Thyroid gland (tissue), 4 donors: Measurements from ENCODE around the gene TRIM8. TPM values are rescaled to one million over a fixed set of nuclear protein-coding genes. Genes with fewer than 3 reads are reported as not detected.

Source experiments
- DNase-seq, 2 donors: peaks; one replicate each; pipeline ENCODE4 v3.0.0-alpha.2; 2019
- H3K27ac ChIP-seq, 3 donors: fragments of 200-600 bp; sonication (generic); 1 replicate in 2 of 3; 2 replicates in 1 of 3; pipeline ENCODE4 v1.5.1; 2016 to 2019; ENCODE audit warnings: mild to moderate bottlenecking in 1 of 3, moderate library complexity in 1 of 3
- H3K27me3 ChIP-seq: fragments of 200-600 bp; sonication (generic); one replicate; pipeline ENCODE4 v1.5.1; 2019
- H3K36me3 ChIP-seq, 2 donors: fragments of 200-600 bp; sonication (generic); one replicate each; pipeline ENCODE4 v1.5.1; 2016 to 2019
- H3K4me1 ChIP-seq, 2 donors: fragments of 200-600 bp; sonication (generic); one replicate each; pipeline ENCODE4 v1.5.1; 2017 to 2019
- H3K4me3 ChIP-seq, 3 donors: fragments of 200-600 bp; sonication (generic); replicated peaks in 1 of 3; 1 replicate in 2 of 3; 2 replicates in 1 of 3; pipeline ENCODE4 v1.5.1; 2016; ENCODE audit warnings: mild to moderate bottlenecking in 1 of 3
- H3K9me3 ChIP-seq: fragments of 200-600 bp; sonication (generic); one replicate; pipeline ENCODE4 v1.5.1; 2017
- CTCF ChIP-seq, 6 experiments: fragments of 200-600 bp in 3 of 6; fragments of 450-650 bp in 3 of 6; sonication (generic) in 3 of 6; IDR thresholded peaks; one replicate each; pipeline ENCODE4 v1.5.1; 2016 to 2019; ENCODE audit warnings: antibody characterized with exemption in 6 of 6, mild to moderate bottlenecking in 2 of 6, inconsistent platforms in 1 of 6, moderate library complexity in 1 of 6
- POLR2A ChIP-seq, 2 donors: fragments of 450-650 bp; IDR thresholded peaks; one replicate each; pipeline ENCODE4 v1.6.1; 2017; ENCODE audit warnings: antibody characterized with exemption in 2 of 2, mild to moderate bottlenecking in 2 of 2, moderate library complexity in 1 of 2
- WGBS, 2 donors: methylation state at CpG; one replicate each; pipeline ENCODE4 v1.1.5; 2017; 5-methylcytosine and 5-hydroxymethylcytosine counted together
- intact Hi-C: fragments of 100-400 bp; cut with DNase I; formaldehyde crosslinking; loops from one replicate; pipeline ENCODE4 v1.15.1; 2023
- total RNA-seq, 4 donors: library from RNA; depleted of rRNA; stranded (reverse); fragments of >200 nt; gene quantifications; one replicate each; pipeline ENCODE4 v1.2.3, GENCODE V29; 2016

Gene TRIM8
- total RNA-seq, 4 donors from 2014 or later: 138 to 187 (median 162) TPM

- intact Hi-C loops: no loop called here
- TF ChIP-seq POLR2A (IDR thresholded peaks at IDR 0.05) (no peak), CTCF (IDR thresholded peaks at IDR 0.05) (no peak)
- 88 to 93% methylated on average over 2 of the region's 2 CpGs for WGBS, 2 donors
- no peak for DNase-seq
- H3K9me3 ChIP-seq: no peaks in the 10 kb centered on the region
- H3K36me3 ChIP-seq: peaks cover 9 to 17% of the 10 kb centered on the region in 2 donors
- peaks cover 0 to 5% of the 10 kb centered on the region in 2 donors for H3K4me1 ChIP-seq
- H3K4me3 ChIP-seq: no peak overlapping the region
- H3K27me3 ChIP-seq: no peaks in the 10 kb centered on the region
- no peak overlapping the region for H3K27ac ChIP-seq
Measured at GRCh38 chr10:102698894-102699293, 54.6 kb downstream of the TRIM8 start.

GRCh38 chr10:102701272-102701671 is 57.0 kb downstream of the TRIM8 start:
- Histone ChIP-seq H3K4me3 (no peak overlapping the region), H3K27ac (no peak overlapping the region), H3K27me3 (no peaks in the 10 kb centered on the region), H3K36me3 (peaks cover 9 to 17% of the 10 kb centered on the region in 2 donors), H3K4me1 (peaks cover 0 to 5% of the 10 kb centered on the region in 2 donors), H3K9me3 (no peaks in the 10 kb centered on the region)
- TF ChIP-seq CTCF (IDR thresholded peaks at IDR 0.05) (no peak), POLR2A (IDR thresholded peaks at IDR 0.05) (no peak)
- 85 to 97% methylated on average over 3 of the region's 3 CpGs for WGBS, 2 donors
- no peak for DNase-seq
- intact Hi-C loops: no loop called here

DNA sequence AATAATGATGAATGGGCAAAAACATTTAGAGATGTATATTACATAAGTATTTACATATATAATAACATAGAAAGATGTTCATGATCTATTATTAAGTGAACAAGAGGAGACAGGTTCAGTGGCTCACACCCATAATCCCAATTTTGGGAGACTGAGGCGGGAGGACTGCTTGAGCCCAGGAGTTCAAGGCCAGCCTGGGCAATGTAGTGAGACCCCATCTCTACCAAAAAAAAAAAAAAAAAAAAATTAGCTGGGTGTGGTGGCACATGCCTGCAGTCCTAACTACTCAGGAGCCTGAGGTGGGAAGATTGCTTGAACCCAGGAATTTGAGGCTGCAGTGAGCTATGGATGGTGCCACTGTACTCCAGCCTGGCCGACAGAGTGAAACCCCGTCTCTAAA is 57.5 kb downstream of the TRIM8 start:
- Histone ChIP-seq H3K4me1 (peaks cover 0 to 5% of the 10 kb centered on the region in 2 donors), H3K4me3 (no peak overlapping the region), H3K27ac (no peak overlapping the region), H3K27me3 (no peaks in the 10 kb centered on the region), H3K9me3 (no peaks in the 10 kb centered on the region), H3K36me3 (peaks cover 9 to 17% of the 10 kb centered on the region in 2 donors)
- intact Hi-C loops: no loop called here
- no peak for TF ChIP-seq CTCF (IDR thresholded peaks at IDR 0.05)
- no peak for TF ChIP-seq POLR2A (IDR thresholded peaks at IDR 0.05)
- 97 to 99% methylated on average over 3 of the region's 3 CpGs for WGBS, 2 donors
- DNase-seq: no peak

DNA sequence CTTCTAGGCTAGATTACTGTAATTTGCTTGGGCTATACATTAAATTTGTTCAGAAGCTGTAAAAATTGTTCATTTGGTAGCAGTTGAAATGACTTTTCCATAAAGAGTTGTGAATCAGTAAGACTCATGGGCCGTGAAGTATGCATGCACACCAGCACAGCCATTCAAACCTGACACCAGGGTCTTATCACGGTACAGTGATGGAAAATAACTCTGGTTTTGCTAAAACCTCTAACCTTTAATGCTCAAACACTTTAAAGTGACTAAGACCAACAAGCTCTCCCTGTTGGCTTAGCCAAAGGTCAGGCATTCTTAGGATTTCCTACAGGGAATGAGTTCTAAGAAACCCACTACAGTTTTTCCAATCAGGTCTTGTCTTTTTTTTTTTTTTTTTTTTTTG is 58.5 kb downstream of the TRIM8 start:
- intact Hi-C loops: no loop called here

DNA sequence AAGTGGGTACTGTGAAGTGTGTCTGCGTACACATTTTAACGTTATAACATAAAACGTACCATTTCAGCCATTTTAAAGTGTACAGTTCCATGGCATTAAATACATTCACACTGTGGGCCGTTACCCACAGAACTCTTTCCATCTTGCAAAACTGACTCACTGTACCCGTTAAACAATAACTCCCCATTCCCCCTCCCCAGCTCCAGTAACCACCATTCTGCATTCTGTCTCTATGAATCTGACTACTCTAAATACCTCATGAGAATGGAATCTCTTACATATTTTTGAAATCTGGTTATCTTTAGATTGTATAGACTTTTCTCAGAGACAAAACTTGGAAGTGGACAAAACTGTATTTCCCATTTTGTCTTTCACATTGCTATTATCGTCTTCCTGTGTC is 60.6 kb downstream of the TRIM8 start:
- Histone ChIP-seq H3K36me3 (no peaks in the 10 kb centered on the region), H3K4me1 (peaks cover 0 to 5% of the 10 kb centered on the region in 2 donors), H3K27ac (no peak overlapping the region), H3K27me3 (no peaks in the 10 kb centered on the region), H3K4me3 (no peak overlapping the region), H3K9me3 (no peaks in the 10 kb centered on the region)
- DNase-seq: no peak
- 82 to 88% methylated on average over 6 of the region's 6 CpGs for WGBS, 2 donors
- intact Hi-C loops: no loop called here
- TF ChIP-seq POLR2A (IDR thresholded peaks at IDR 0.05) (no peak), CTCF (IDR thresholded peaks at IDR 0.05) (no peak)

More for the DNA sequence above, 58.5 kb downstream of the TRIM8 start:
- no peaks in the 10 kb centered on the region for H3K27me3 ChIP-seq
- no peak for DNase-seq
- H3K27ac ChIP-seq: no peak overlapping the region
- TF ChIP-seq POLR2A (IDR thresholded peaks at IDR 0.05) (no peak), CTCF (IDR thresholded peaks at IDR 0.05) (no peak)
- WGBS, 2 donors: 76 to 86% methylated on average over 2 of the region's 2 CpGs
- H3K9me3 ChIP-seq: no peaks in the 10 kb centered on the region
- no peak overlapping the region for H3K4me3 ChIP-seq
- peaks cover 8 to 14% of the 10 kb centered on the region in 2 donors for H3K36me3 ChIP-seq
- peaks cover 0 to 5% of the 10 kb centered on the region in 2 donors for H3K4me1 ChIP-seq
